ENCODE measurements around the gene CD300LB. TPM values are rescaled to one million over a fixed set of nuclear protein-coding genes. Genes with fewer than 3 reads are reported as not detected.

CD300LB gene
- total RNA-seq, 4 donors from 2014 or later: 0.41 TPM; not detected in 3

DNA sequence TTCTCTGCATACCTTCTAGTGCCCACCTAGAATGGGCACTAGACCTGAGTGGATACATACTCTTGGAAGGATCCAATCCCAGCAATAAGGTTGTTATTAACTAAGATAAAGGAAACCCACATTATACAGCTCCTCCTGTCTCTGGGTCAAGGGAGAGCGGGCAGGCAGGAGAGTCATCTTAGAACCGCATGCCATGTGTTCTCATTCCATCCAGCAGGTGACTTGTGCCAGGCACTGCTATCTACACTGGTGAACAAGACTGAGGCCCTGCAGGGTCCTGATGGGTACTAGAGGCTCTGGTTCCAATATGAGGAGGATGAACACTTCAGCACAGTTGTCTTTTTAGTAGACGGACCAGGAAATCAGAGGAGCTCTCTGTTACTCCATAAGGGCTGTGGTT, 41.9 kb upstream of the CD300LB start:
- no peak for DNase-seq
- Histone ChIP-seq H3K27me3 (no peaks in the 10 kb centered on the region), H3K27ac (no peak overlapping the region), H3K4me1 (peaks cover 0 to 6% (median 4%) of the 10 kb centered on the region in 4 donors), H3K9me3 (no peaks in the 10 kb centered on the region), H3K4me3 (no peak overlapping the region), H3K36me3 (no peaks in the 10 kb centered on the region)
- TF ChIP-seq POLR2AphosphoS5 (IDR thresholded peaks at IDR 0.05): no peak
- TF ChIP-seq, protein P1, sequence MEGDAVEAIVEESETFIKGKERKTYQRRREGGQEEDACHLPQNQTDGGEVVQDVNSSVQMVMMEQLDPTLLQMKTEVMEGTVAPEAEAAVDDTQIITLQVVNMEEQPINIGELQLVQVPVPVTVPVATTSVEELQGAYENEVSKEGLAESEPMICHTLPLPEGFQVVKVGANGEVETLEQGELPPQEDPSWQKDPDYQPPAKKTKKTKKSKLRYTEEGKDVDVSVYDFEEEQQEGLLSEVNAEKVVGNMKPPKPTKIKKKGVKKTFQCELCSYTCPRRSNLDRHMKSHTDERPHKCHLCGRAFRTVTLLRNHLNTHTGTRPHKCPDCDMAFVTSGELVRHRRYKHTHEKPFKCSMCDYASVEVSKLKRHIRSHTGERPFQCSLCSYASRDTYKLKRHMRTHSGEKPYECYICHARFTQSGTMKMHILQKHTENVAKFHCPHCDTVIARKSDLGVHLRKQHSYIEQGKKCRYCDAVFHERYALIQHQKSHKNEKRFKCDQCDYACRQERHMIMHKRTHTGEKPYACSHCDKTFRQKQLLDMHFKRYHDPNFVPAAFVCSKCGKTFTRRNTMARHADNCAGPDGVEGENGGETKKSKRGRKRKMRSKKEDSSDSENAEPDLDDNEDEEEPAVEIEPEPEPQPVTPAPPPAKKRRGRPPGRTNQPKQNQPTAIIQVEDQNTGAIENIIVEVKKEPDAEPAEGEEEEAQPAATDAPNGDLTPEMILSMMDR (IDR thresholded peaks at IDR 0.05): no peak
- no peak for TF ChIP-seq EP300 (IDR thresholded peaks at IDR 0.05; ENCODE audit: low read depth)
- no peak for TF ChIP-seq POLR2A (IDR thresholded peaks at IDR 0.05)
- intact Hi-C loops (cut with DNase I; ENCODE audit: low total_unique reads): no loop called here
- in situ Hi-C loops (cut with MboI; ENCODE audit: low pct_ligation_motif_present in 1 of 4, low pct_unique_long_range_greater_than_20kb in 1 of 4, low sequenced_read_pairs in 3 of 4): no loop called here
- WGBS, 2 donors (ENCODE audit: low coverage in 1 of 2): 78% methylated on average over 3 of the region's 3 CpGs; no CpG with 5 or more reads in 1 of the 2 donors

DNA sequence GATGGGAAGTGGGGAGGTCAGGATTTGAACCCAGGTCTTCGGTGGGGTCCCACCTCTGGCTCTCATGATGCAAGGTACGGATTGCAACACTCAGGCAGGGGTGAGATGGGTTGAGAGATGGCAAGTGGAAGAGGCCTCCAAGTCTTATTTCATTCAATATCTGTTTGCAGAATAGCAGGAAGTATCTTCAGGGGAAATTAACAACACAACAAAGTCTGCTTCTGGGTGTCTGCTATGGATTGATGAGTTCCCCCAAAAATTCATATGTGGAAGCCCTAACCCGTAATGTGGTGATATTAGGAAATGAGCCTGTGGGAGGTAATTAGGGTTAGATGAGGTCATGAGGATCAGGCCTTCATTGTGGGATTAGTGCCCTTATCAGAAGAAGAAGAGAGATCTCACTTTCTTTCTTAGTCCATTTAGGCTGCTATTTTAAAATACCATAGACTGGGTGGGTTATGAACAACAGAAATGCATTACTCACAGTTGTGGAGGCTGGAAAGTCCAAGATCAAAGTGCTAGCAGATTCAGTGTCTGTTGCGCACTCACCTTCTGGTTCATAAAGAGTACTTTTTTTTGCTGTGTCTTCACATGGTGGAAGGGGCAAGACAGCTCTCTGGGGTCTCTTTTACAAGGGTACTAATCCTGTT, 40.5 kb upstream of the CD300LB start:
- Histone ChIP-seq H3K27ac (no peak overlapping the region), H3K4me3 (no peak overlapping the region), H3K27me3 (no peaks in the 10 kb centered on the region), H3K36me3 (no peaks in the 10 kb centered on the region), H3K9me3 (no peaks in the 10 kb centered on the region), H3K4me1 (peaks cover 0 to 6% (median 4%) of the 10 kb centered on the region in 4 donors)
- 88 to 100% methylated on average over 1 to 4 of the region's 4 CpGs for WGBS, 2 donors (ENCODE audit: low coverage in 1 of 2)
- DNase-seq: no peak
- TF ChIP-seq EP300 (IDR thresholded peaks at IDR 0.05; ENCODE audit: low read depth) (no peak), POLR2A (IDR thresholded peaks at IDR 0.05) (no peak), POLR2AphosphoS5 (IDR thresholded peaks at IDR 0.05) (no peak)
- TF ChIP-seq, protein P1 (IDR thresholded peaks at IDR 0.05): no peak
- intact Hi-C loops (cut with DNase I; ENCODE audit: low total_unique reads): no loop called here
- in situ Hi-C loops (cut with MboI; ENCODE audit: low pct_ligation_motif_present in 1 of 4, low pct_unique_long_range_greater_than_20kb in 1 of 4, low sequenced_read_pairs in 3 of 4): no loop called here

DNA sequence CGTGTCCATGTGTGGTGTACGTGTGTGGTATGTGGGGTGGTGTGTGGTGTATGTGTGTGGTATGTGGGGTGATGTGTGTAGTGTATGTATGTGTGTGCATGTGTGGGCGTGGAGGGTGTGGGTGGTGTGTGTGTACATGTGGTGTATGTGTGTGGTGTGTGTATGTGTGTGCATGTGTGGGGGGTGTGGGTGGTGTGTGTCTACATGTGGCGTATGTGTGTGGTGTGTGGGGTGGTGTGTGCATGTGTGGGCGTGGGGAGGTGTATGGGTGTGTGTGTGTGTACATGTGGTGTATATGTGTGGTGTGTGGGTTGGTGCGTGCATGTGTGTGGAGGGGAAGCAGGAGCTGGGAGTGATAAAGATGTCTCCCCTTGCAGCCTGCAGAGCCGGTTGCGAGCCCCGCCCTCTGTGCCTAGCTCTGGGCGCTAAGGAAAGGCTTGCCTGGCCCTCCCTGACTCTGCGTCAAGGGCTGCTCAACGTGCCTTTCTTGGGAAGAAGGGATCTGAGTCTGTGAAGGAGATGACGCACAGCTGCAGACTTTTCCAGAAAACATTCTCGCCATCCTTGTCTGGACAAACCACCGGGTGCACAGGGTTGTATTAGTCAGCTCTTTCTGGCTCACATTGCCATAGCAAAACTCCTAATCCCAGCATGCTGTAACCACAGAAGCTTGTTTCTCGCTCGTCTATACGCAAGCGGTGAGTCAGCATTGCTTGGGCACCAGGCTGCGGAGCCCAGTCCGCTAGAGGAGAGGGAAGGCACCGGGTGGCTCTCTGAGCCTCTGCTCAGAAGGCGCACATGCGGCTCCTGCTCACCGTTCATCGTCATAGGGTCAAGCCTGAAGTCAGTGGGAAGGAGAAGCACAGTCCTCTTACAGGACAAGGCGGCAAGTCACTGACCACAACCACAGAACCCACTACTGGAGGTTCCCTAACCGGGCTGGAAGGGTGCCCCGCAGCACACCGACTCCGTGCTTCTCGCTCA, 38.0 kb upstream of the CD300LB start:
- no peak overlapping the region for H3K27ac ChIP-seq
- H3K27me3 ChIP-seq: no peaks in the 10 kb centered on the region
- no peaks in the 10 kb centered on the region for H3K9me3 ChIP-seq
- 65 to 100% methylated on average over 3 to 30 of the region's 32 CpGs for WGBS, 2 donors (ENCODE audit: low coverage in 1 of 2)
- H3K4me1 ChIP-seq: peaks cover 0 to 4% (median 3%) of the 10 kb centered on the region in 4 donors
- in situ Hi-C loops (cut with MboI; ENCODE audit: low pct_ligation_motif_present in 1 of 4, low pct_unique_long_range_greater_than_20kb in 1 of 4, low sequenced_read_pairs in 3 of 4) (no loop called here), intact Hi-C loops (cut with DNase I; ENCODE audit: low total_unique reads) (no loop called here)
- peak; percentile 14 for DNase-seq
- no peak for TF ChIP-seq EP300 (IDR thresholded peaks at IDR 0.05; ENCODE audit: low read depth)
- TF ChIP-seq POLR2A (IDR thresholded peaks at IDR 0.05): no peak
- no peak for TF ChIP-seq POLR2AphosphoS5 (IDR thresholded peaks at IDR 0.05)
- TF ChIP-seq, protein P1 (IDR thresholded peaks at IDR 0.05): no peak
- H3K4me3 ChIP-seq: no peak overlapping the region
- no peaks in the 10 kb centered on the region for H3K36me3 ChIP-seq

All from transverse colon (tissue), 4 donors.